Neuronal stem cell (in vitro differentiated cells): Measurements from ENCODE around the gene NEK11.

ENCODE experiments used
- DNase-seq: peaks from one replicate; pipeline ENCODE4 v3.0.0-alpha.2; 2013; ENCODE audit warnings: low spot score
- H2AFZ ChIP-seq: one replicate; pipeline ENCODE4 v1.6.1; 2013; ENCODE audit warnings: mild to moderate bottlenecking, low read length, inconsistent platforms
- H2AK5ac ChIP-seq: 2 replicates; pipeline ENCODE4 v1.6.1; 2013; ENCODE audit warnings: low read depth, mild to moderate bottlenecking, inconsistent platforms, low read length, moderate library complexity, mixed read lengths
- H2BK120ac ChIP-seq: 2 replicates; pipeline ENCODE4 v1.6.1; 2013; ENCODE audit warnings: low read depth, mild to moderate bottlenecking, inconsistent platforms, low read length, moderate library complexity, mixed read lengths
- H2BK12ac ChIP-seq: one replicate; pipeline ENCODE4 v1.6.1; 2013; ENCODE audit warnings: low read length, inconsistent platforms
- H2BK15ac ChIP-seq: 2 replicates; pipeline ENCODE4 v1.6.1; 2013; ENCODE audit warnings: mild to moderate bottlenecking, low read length, inconsistent platforms, mixed read lengths
- H2BK5ac ChIP-seq: one replicate; pipeline ENCODE4 v1.6.1; 2013; ENCODE audit warnings: inconsistent platforms, mild to moderate bottlenecking, low read length, moderate library complexity
- H3K14ac ChIP-seq: one replicate; pipeline ENCODE4 v1.6.1; 2013; ENCODE audit warnings: low read length, inconsistent platforms
- H3K18ac ChIP-seq: 2 replicates; pipeline ENCODE4 v1.6.1; 2013; ENCODE audit warnings: low read length, inconsistent platforms
- H3K23ac ChIP-seq: 2 replicates; pipeline ENCODE4 v1.6.1; 2013; ENCODE audit warnings: low read depth, mild to moderate bottlenecking, mixed read lengths, low read length, inconsistent platforms; ENCODE audit not compliant: poor library complexity
- H3K27ac ChIP-seq: replicated peaks from 3 replicates; pipeline ENCODE4 v1.5.1; 2013; ENCODE audit warnings: low read length, inconsistent platforms
- H3K27me3 ChIP-seq, 3 experiments: 2 replicates each; pipeline ENCODE4 v1.6.1; 2013; ENCODE audit warnings: low read length in 3 of 3, mild to moderate bottlenecking in 2 of 3, inconsistent platforms in 1 of 3, low read depth in 1 of 3, mixed read lengths in 1 of 3, moderate library complexity in 1 of 3; ENCODE audit not compliant: control insufficient read depth in 3 of 3, insufficient read depth in 3 of 3
- H3K36me3 ChIP-seq, 2 donors: replicated peaks in 1 of 2; 2 replicates each; pipeline ENCODE4 v1.6.1; 2013; ENCODE audit warnings: low read length in 2 of 2; ENCODE audit not compliant: control insufficient read depth in 2 of 2, insufficient read depth in 2 of 2
- H3K4ac ChIP-seq: 2 replicates; pipeline ENCODE4 v1.6.1; 2013; ENCODE audit warnings: inconsistent platforms, mild to moderate bottlenecking, low read length, moderate library complexity
- H3K4me1 ChIP-seq, 2 donors: 1 replicate in 1 of 2; 2 replicates in 1 of 2; pipeline ENCODE4 v1.6.1; 2013; ENCODE audit warnings: low read length in 2 of 2, low read depth in 1 of 2; ENCODE audit not compliant: control insufficient read depth in 2 of 2, insufficient read depth in 1 of 2
- H3K4me2 ChIP-seq: one replicate; pipeline ENCODE4 v1.6.1; 2013; ENCODE audit warnings: mild to moderate bottlenecking, low read length, inconsistent platforms; ENCODE audit not compliant: insufficient read depth, poor library complexity, severe bottlenecking
- H3K4me3 ChIP-seq, 2 donors: 2 replicates each; pipeline ENCODE4 v1.5.1; 2013; ENCODE audit warnings: low read length in 2 of 2, mild to moderate bottlenecking in 2 of 2, inconsistent platforms in 1 of 2, moderate library complexity in 1 of 2
- H3K79me1 ChIP-seq: one replicate; pipeline ENCODE4 v1.6.1; 2013; ENCODE audit warnings: low read depth, mild to moderate bottlenecking, inconsistent platforms, low read length, moderate library complexity
- H3K9ac ChIP-seq: one replicate; pipeline ENCODE4 v1.6.1; 2013; ENCODE audit warnings: mild to moderate bottlenecking, low read depth, low read length, inconsistent platforms; ENCODE audit not compliant: poor library complexity
- H3K9me3 ChIP-seq, 2 donors: replicated peaks in 1 of 2; 2 replicates each; pipeline versions ENCODE3 to v1.6.1; 2013; ENCODE audit warnings: low read length in 2 of 2, mild to moderate bottlenecking in 2 of 2, inconsistent platforms in 1 of 2, low read depth in 1 of 2, mixed read lengths in 1 of 2, moderate library complexity in 1 of 2; ENCODE audit not compliant: control insufficient read depth in 2 of 2, insufficient read depth in 1 of 2
- H4K8ac ChIP-seq: one replicate; pipeline ENCODE4 v1.6.1; 2013; ENCODE audit warnings: low read depth, mild to moderate bottlenecking, inconsistent platforms, low read length, moderate library complexity
- H4K91ac ChIP-seq: one replicate; pipeline ENCODE4 v1.6.1; 2013; ENCODE audit warnings: low read length, low read depth, mild to moderate bottlenecking, inconsistent platforms; ENCODE audit not compliant: poor library complexity
- WGBS, 2 donors: extraction: QIAGEN DNeasy Blood & Tissue Kit; methylation state at CpG; one replicate each; pipeline ENCODE4 v1.1.7; 2013; ENCODE audit warnings: missing lambda C conversion rate in 2 of 2, mixed read lengths in 1 of 2; ENCODE audit not compliant: insufficient read length in 2 of 2, insufficient replicate concordance in 1 of 2; ENCODE audit errors: extremely low coverage in 2 of 2; 5-methylcytosine and 5-hydroxymethylcytosine counted together

NEK11 gene

GRCh38 chr3:131194816-131195215 is 168.1 kb downstream of the NEK11 start:
- no peak overlapping the region for H3K4ac ChIP-seq
- no CpG with 5 or more reads among the region's 4 CpGs for WGBS, 2 donors
- H4K8ac ChIP-seq = no peak overlapping the region
- no peak overlapping the region for H3K18ac ChIP-seq
- no peak overlapping the region for H4K91ac ChIP-seq
- H3K4me1 ChIP-seq = no peaks in the 10 kb centered on the region
- H2AK5ac ChIP-seq = no peak overlapping the region
- no peak overlapping the region for H2BK12ac ChIP-seq
- H3K27me3 ChIP-seq = no peaks in the 10 kb centered on the region
- no peak overlapping the region for H3K14ac ChIP-seq
- no peak overlapping the region for H3K4me2 ChIP-seq
- H2BK15ac ChIP-seq = no peak overlapping the region
- no peak overlapping the region for H3K23ac ChIP-seq
- no peaks in the 10 kb centered on the region for H3K9me3 ChIP-seq
- no peak overlapping the region for H3K4me3 ChIP-seq
- H2BK120ac ChIP-seq = no peak overlapping the region
- no peak for DNase-seq
- H3K9ac ChIP-seq = no peak overlapping the region
- H2BK5ac ChIP-seq = no peak overlapping the region
- H3K27ac ChIP-seq = no peak overlapping the region
- H3K79me1 ChIP-seq = no peaks in the 10 kb centered on the region
- H3K36me3 ChIP-seq = no peaks in the 10 kb centered on the region
- H2AFZ ChIP-seq = no peak overlapping the region

DNA sequence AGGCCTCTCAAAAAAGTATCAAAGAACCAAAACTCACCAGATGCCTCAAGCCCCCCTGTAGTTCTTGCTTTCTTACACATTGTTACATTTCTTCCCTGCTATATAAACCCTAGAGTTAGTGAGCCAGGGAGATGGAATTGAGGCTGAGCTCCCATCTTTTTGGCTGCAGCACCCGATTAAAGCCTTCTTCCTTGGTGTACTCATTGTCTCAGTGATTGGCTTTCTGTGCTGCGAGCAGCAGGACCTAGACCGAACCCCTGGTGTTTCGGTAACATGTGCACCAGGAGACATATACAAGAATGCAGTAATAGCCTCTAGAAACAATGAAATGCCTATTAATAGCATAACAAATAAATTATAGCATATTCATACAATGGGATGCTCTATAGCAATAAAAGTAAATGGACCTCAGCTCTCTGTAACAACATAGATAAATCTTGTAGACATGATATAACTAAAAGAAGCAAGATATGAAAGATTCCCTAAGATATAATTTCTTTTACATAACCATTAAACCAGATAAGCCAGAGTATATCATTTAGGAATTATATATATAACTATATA is 174.0 kb downstream of the NEK11 start:
- no peak overlapping the region for H3K4me2 ChIP-seq
- H3K18ac ChIP-seq = no peak overlapping the region
- no peak overlapping the region for H2BK15ac ChIP-seq
- H3K27me3 ChIP-seq = no peaks in the 10 kb centered on the region
- H3K9ac ChIP-seq = no peak overlapping the region
- no peak overlapping the region for H2BK12ac ChIP-seq
- no CpG with 5 or more reads among the region's 4 CpGs for WGBS, 2 donors
- H3K4me1 ChIP-seq = no peaks in the 10 kb centered on the region
- H2BK120ac ChIP-seq = no peak overlapping the region
- H2AK5ac ChIP-seq = no peak overlapping the region
- H2AFZ ChIP-seq = no peak overlapping the region
- peaks cover 3 to 8% of the 10 kb centered on the region in 2 donors for H3K9me3 ChIP-seq
- no peak overlapping the region for H3K14ac ChIP-seq
- H3K4me3 ChIP-seq = no peak overlapping the region
- no peaks in the 10 kb centered on the region for H3K36me3 ChIP-seq
- H4K91ac ChIP-seq = no peak overlapping the region
- no peak overlapping the region for H3K23ac ChIP-seq
- H3K27ac ChIP-seq = no peak overlapping the region
- no peak overlapping the region for H2BK5ac ChIP-seq
- no peaks in the 10 kb centered on the region for H3K79me1 ChIP-seq
- H3K4ac ChIP-seq = no peak overlapping the region
- no peak overlapping the region for H4K8ac ChIP-seq
- no peak for DNase-seq

DNA sequence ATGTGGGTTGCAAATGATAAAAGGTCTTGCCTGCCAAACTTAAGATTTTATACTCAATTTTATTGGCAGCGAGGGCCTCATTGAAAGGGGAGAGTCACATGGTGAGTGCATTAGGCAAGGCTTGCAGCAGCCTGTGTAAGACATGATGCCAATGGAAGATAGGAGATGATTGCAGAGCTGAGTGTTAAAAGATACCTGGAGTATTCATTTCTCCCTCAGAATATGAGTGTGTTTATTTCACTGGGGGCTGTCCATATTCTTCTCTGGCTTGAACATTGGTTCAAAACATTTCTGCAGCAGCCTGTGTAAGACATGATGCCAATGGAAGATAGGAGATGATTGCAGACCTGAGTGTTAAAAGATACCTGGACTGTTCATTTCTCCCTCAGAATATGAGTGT is 189.7 kb downstream of the NEK11 start:
- WGBS, 2 donors = no CpG with 5 or more reads among the region's 1 CpG
- no peaks in the 10 kb centered on the region for H3K79me1 ChIP-seq
- H2BK15ac ChIP-seq = no peak overlapping the region
- no peak overlapping the region for H3K4me3 ChIP-seq
- H3K36me3 ChIP-seq = no peaks in the 10 kb centered on the region
- H3K9ac ChIP-seq = no peak overlapping the region
- no peak overlapping the region for H2AK5ac ChIP-seq
- H3K14ac ChIP-seq = no peak overlapping the region
- H3K4ac ChIP-seq = no peak overlapping the region
- no peak overlapping the region for H4K8ac ChIP-seq
- H3K9me3 ChIP-seq = no peaks in the 10 kb centered on the region
- H2BK12ac ChIP-seq = no peak overlapping the region
- H3K27me3 ChIP-seq = no peaks in the 10 kb centered on the region
- H2BK5ac ChIP-seq = no peak overlapping the region
- no peak overlapping the region for H2AFZ ChIP-seq
- peaks cover 5% of the 10 kb centered on the region in 2 donors for H3K4me1 ChIP-seq
- no peak for DNase-seq
- H2BK120ac ChIP-seq = no peak overlapping the region
- H4K91ac ChIP-seq = no peak overlapping the region
- no peak overlapping the region for H3K27ac ChIP-seq
- H3K18ac ChIP-seq = no peak overlapping the region
- no peak overlapping the region for H3K23ac ChIP-seq
- H3K4me2 ChIP-seq = no peak overlapping the region

DNA sequence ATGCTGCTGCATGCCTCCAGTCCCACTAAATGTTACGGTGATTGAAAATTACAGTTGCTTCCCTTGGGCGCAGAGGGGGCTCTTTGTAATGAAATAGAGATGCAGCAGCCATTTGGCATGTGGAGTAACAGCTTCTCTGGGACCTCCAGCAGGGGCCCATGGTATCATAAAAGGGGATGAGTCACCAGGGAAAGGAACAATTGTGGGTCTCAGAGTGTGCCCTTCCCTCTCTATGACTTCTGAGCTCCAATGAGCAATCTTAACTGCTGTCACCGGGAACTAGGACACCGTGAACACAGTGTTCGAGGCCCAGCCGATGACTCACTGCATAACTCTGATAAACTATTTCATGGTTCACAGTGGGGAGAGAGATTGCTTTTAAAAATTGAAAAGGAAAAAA is 190.1 kb downstream of the NEK11 start:
- Histone ChIP-seq H3K23ac (no peak overlapping the region), H3K14ac (no peak overlapping the region), H4K8ac (no peak overlapping the region), H3K36me3 (no peaks in the 10 kb centered on the region), H3K4me1 (peaks cover 5% of the 10 kb centered on the region in 2 donors), H3K4ac (no peak overlapping the region), H2AFZ (peak overlapping the region; percentile 64), H2BK12ac (no peak overlapping the region), H2BK15ac (no peak overlapping the region), H2BK120ac (no peak overlapping the region), H2BK5ac (no peak overlapping the region), H3K18ac (no peak overlapping the region), H3K79me1 (no peaks in the 10 kb centered on the region), H2AK5ac (no peak overlapping the region), H3K4me3 (no peak overlapping the region), H3K9ac (no peak overlapping the region), H3K27ac (no peak overlapping the region), H4K91ac (no peak overlapping the region), H3K4me2 (no peak overlapping the region), H3K9me3 (no peaks in the 10 kb centered on the region), H3K27me3 (no peaks in the 10 kb centered on the region)
- WGBS, 2 donors = no CpG with 5 or more reads among the region's 6 CpGs
- DNase-seq = no peak
